GM08714 (cell line): ENCODE measurements around the gene ADAM19.

Experiments used
- H3K4me3 ChIP-seq: fragments of 200-500 bp; sonication (Bioruptor generic); 2 replicates; pipeline ENCODE4 v1.5.1; 2014; ENCODE audit warnings: mild to moderate bottlenecking, low read length, inconsistent platforms
- ZNF274 ChIP-seq: IDR thresholded peaks from 2 replicates; pipeline ENCODE4 v1.6.1; 2012; ENCODE audit warnings: mild to moderate bottlenecking, low read depth, low read length

The ADAM19 gene

DNA sequence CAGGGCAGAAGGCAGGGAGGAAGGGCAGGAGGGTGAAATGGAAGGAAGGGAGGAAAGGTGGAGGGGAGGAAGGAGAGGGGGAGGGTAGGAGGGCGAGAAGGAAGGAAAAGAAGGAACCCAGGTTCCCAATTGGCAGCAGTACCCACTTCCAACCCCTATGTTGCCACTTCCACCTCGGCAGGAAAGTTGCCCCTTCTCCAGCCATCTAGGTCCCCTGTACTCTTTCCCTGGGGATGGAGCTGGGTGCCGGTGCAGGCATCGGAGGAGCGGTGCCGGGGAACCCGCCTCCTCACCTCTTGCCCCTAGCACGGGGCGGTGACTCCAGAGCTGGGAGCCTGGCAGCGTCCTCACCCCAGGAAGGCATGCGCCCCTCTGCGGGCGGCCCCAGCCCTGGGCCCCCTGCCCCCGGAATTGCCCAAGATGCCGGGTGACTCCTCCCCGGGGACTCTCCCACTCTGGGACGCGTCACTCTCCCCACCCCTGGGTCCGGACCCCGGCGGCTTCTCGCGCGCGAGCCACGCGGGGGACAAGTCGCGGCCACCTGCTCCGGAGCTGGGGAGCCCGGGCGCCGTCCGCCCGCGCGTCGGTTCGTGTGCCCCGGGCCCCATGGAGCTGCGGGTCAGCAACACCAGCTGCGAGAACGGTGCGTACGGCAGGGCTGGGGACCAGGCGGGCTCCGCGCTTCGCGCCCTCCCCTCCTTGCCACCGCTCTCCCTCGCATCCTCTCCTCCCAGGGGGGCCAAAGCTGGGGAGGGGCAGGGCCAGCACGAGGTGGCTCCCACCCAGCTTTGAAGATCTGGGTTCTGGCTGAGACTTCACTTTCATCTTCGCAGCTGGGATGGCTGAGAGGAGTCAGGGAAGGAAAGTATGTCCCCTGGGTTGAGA is 115.6 kb downstream of the ADAM19 start, which contains the start of gene NIPAL4:
TSS of gene NIPAL4 (plus strand) at position 499 of the 885 bp plus-strand sequence. CDS start at position 607, 108 bp downstream.
- peak within 1 kb of the TSS; percentile 6; the same call in 1 of the 2 replicates for H3K4me3 ChIP-seq
- no peak for TF ChIP-seq ZNF274

GRCh38 chr5:157458835-157459234 is 116.7 kb downstream of the ADAM19 start:
- no peak for TF ChIP-seq ZNF274
- H3K4me3 ChIP-seq = no peak overlapping the region

DNA sequence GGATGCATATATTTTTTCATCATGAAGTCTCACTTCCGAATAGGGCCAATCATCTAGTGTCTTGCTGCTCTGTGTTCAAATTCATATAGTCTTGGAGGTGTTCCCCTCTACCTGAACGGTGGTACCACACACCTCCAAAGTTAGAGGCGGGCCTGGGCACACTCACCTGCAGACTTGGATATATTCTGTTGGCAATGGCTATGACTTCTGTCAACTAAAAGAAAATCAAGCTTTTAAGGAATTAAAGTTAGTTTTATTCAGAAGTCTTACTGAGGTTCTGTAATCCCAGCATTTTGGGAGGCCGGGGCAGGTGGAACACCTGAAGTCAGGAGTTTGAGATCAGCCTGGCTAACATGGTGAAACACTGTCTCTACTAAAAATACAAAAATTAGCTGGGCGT is 118.2 kb downstream of the ADAM19 start:
- TF ChIP-seq ZNF274 = no peak
- H3K4me3 ChIP-seq = no peak overlapping the region

- TF ChIP-seq ZNF274 = no peak
- no peak overlapping the region for H3K4me3 ChIP-seq
Observed at GRCh38 chr5:157456301-157456700, 119.3 kb downstream of the ADAM19 start.

DNA sequence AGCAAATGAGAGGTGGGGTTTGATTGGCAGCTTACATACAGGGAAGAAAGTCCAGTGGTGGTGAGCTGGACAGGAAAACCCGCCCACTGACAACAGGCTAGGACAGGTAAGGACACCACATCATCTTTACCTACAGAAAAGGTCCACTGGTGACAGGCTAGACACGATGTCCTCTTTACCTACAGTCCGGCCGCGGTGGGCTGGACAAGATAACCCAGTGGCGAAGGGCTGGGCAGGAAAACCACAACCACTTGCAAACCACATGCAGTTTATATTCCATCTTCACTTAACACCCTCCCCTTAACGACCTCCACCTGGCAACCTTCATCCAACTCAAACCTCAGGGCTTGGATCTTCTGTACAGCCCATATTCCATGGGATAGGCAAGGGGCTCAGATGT is 120.5 kb downstream of the ADAM19 start:
- H3K4me3 ChIP-seq = no peak overlapping the region
- TF ChIP-seq ZNF274 = no peak

GRCh38 chr5:157454273-157454672 is 121.3 kb downstream of the ADAM19 start:
- H3K4me3 ChIP-seq = no peak overlapping the region
- TF ChIP-seq ZNF274 = no peak

DNA sequence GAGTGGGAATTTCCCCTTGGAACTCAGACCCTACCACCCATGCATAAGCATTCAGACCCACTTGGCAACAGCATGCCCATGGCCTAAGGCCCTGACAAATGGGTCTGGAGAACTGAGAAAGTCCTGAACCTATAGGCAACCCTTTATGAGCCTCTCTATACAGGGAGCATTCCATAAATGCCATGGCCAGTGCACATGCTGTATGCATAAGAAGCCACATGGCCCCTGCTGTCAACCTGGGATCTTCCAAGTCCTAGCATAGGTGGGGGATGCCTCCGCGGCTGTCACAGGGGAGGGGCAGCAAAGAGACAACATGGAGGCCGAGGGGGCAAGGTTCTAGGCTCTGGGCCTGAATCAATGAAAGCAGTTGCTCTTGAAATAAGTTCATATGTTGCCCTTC is 123.8 kb downstream of the ADAM19 start:
- H3K4me3 ChIP-seq = no peak overlapping the region
- TF ChIP-seq ZNF274 = no peak

DNA sequence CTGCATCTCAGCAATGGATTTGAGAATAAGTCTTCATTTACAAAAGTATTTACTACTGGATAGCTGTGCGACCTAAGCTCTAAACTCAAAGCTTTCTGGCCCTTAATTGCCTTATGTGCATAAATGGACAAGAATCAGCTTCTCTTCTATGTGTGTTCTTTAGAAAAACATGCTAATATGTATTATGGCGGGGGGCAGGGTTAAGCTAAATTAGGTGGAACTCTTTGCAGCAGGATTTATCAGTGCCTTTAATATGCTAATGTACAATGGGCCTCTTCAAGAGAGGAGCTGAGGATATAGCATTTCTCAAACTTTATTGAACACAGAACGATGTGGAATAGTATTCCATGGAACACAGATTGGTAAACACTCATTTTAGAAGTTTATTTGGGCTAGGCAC is 125.6 kb downstream of the ADAM19 start:
- no peak for TF ChIP-seq ZNF274
- H3K4me3 ChIP-seq = no peak overlapping the region

- no peak for TF ChIP-seq ZNF274
- no peak overlapping the region for H3K4me3 ChIP-seq
Observed at GRCh38 chr5:157449011-157449723, 126.4 kb downstream of the ADAM19 start.

DNA sequence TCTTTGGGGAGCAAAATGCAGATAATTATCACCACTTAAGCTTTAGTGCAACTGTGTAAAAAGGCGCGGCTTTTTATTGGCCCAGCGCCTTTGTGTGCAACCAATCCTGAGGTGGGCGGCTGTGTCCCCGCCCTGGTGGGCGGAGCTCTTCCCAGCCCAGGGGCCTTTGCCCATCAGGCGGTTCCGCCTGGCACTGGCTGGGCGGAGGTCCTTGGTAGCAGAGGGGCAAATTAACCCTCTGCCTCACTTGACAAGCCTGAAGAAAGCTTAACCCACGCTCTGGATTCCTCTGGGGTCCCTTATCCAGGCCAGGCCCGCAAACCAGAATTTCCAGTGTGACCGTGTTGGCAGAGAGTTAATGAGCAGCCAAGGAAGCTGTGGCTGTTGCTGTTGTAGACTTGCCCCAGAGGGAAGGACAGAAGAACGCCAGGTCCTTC is 128.4 kb downstream of the ADAM19 start:
- H3K4me3 ChIP-seq = no peak overlapping the region
- TF ChIP-seq ZNF274 = no peak

GRCh38 chr5:157446412-157446935 is 129.1 kb downstream of the ADAM19 start:
- H3K4me3 ChIP-seq = no peak overlapping the region
- TF ChIP-seq ZNF274 = no peak

DNA sequence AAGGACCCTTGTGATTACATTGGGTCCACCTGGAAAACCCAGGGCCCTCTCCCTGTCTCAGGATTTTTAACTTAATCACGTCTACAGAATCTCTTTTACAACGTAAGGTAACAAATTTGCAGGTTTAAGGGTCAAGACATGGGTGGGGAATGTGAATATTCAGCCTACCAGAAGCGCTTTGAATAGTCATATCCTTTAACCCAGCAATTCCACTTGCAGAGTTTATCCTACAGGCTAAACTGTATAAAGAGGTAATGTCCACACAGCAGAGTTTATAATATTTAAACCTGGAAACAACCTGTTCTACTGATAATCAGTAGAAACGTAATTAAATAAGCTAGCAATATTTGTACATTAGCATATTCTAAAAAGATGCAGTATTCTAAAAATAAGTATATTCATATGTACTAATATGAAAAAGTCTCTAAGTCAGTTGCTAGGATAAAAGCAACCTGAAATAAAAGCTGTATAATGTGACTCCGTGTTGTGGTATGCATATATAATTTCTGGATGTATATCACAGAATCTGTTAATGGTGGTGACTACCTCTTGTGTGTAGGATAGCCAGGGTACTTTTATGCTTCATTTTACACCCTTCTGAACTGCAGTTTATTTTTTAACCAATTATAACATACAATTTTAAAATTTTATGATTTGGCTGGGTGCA is 129.7 kb downstream of the ADAM19 start:
- TF ChIP-seq ZNF274 = no peak
- H3K4me3 ChIP-seq = no peak overlapping the region

GRCh38 chr5:157444224-157444623 is 131.4 kb downstream of the ADAM19 start:
- no peak for TF ChIP-seq ZNF274

DNA sequence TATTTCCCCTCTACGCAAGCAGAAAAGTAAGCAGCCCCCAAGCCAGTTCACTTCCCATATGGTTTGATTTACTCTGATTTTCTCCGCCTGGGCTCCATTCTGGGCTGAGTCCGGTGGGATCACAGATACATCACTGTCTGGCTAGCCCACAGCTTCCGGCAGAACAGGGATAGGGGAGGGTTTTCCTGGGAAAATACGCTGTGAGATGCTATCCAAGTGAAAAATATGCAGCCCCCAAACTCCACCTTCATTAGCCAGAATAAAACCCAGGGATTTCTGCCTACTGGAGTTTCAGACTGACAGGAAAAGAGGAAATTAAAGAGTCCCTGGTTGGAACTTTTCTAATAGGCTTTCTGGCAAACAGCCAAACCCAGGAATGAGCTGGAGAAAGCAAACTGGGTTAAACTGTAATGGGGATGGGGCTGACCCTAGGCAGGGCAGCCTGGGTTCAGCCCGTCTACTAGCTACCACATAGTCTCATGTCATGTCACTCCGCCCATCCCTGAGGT is 132.5 kb downstream of the ADAM19 start:
- no peak overlapping the region for H3K4me3 ChIP-seq
- TF ChIP-seq ZNF274 = no peak

More at GRCh38 chr5:157444224-157444623, 131.4 kb downstream of the ADAM19 start:
- no peak overlapping the region for H3K4me3 ChIP-seq

DNA sequence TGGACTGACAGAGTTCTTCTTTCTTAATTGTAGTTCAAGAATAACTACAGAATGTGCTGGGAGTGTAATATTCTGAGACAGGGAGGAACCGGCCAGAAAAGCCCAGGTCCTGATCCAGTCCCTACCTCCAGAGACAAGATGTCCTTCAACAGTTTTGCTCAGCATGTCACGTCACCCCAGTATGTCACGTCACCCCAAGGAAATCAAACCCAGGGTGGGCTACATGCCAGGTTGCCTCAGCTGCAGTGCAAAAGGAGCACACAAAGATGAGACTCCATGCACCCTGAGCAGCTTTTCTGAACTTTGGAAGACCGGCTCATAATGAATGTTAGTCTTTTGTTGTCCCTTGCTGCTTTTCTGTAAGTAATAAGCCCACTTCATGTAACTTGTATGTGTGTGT is 141.5 kb downstream of the ADAM19 start:
- no peak overlapping the region for H3K4me3 ChIP-seq
- no peak for TF ChIP-seq ZNF274
